ENCODE measurements around the gene RHBDD2.

- TF ChIP-seq CTCF (optimal IDR thresholded peaks at IDR 0.05 in 1 of 3, IDR thresholded peaks at IDR 0.05 in 1 of 3, conservative IDR thresholded peaks at IDR 0.05 in 1 of 3; ENCODE audit: extremely low read depth in 1 of 3, insufficient read depth in 2 of 3, low read length in 3 of 3) (peak in 1 of 3 experiments; percentile 10), EZH2 (IDR thresholded peaks at IDR 0.05; ENCODE audit: low read length) (no peak)
Observed at GRCh38 chr7:75914655-75915415, 36.0 kb downstream of the RHBDD2 start, which contains the start of gene POR.

Data from keratinocyte (primary cell).